Measurements from ENCODE around the gene GH2. TPM values are rescaled to one million over a fixed set of nuclear protein-coding genes. Genes with fewer than 3 reads are reported as not detected.
"Not testable (repeated sequence)": the region's sequence is repeated elsewhere in the genome, so short reads cannot be mapped to it uniquely, and the experiment has no call there.

GH2 gene
- total and polyA plus RNA-seq, 4 donors, result not detected

DNA sequence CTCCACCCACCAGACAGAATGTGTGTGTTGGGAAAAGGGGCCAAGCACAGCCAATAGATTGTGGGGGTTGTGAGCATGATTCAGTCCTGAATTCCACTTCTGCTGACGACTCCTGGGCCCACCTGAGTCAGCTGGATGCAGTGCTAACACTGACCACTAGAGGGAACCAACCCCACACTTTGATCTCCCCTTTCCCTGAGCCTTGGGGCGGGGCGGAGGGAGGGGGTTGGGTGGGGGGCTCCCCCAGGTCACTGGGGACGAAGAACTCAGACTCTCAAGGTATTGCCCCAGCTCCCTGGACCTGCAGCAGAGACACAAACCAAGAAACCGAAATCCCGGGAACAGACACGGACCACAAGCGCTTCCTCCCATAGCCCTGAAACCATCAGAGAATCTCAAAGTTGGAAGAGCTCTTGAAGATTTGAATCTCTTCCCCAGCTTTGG, 29.9 kb upstream of the GH2 start:
- Histone ChIP-seq H3K9me3 (ENCODE audit: control insufficient read depth in 4 of 4, low read length in 3 of 4) (no peaks in the 10 kb centered on the region), H3K27me3 (ENCODE audit: control insufficient read depth in 4 of 4, insufficient read depth in 4 of 4, low read length in 3 of 4) (no peaks in the 10 kb centered on the region), H3K9ac (ENCODE audit: low read depth in 1 of 2, low read length in 2 of 2) (no peak overlapping the region), H3K27ac (ENCODE audit: low read depth in 1 of 2, low read length in 2 of 2) (no peak overlapping the region), H3K36me3 (ENCODE audit: control insufficient read depth in 4 of 4, insufficient read depth in 3 of 4, low read depth in 1 of 4, low read length in 3 of 4) (no peaks in the 10 kb centered on the region), H3K4me1 (ENCODE audit: control insufficient read depth in 4 of 4, insufficient read depth in 4 of 4, low read length in 3 of 4) (peaks cover 0 to 2% (median 0%) of the 10 kb centered on the region in 4 donors), H3K4me3 (ENCODE audit: low read depth in 1 of 3, low read length in 3 of 3) (no peak overlapping the region)
- no peak for TF ChIP-seq JUND (IDR thresholded peaks at IDR 0.05)
- no peak for TF ChIP-seq RXRA (IDR thresholded peaks at IDR 0.05)
- TF ChIP-seq RAD21 (IDR thresholded peaks at IDR 0.05), result peak; percentile 44 to 65
- no peak for TF ChIP-seq TAF1 (conservative IDR thresholded peaks at IDR 0.05)
- no peak for TF ChIP-seq ATF3 (IDR thresholded peaks at IDR 0.05)
- peak; percentile 66 for TF ChIP-seq CTCF (IDR thresholded peaks at IDR 0.05; ENCODE audit: low read depth, low read length, missing input control)
- TF ChIP-seq EGR1 (IDR thresholded peaks at IDR 0.05; ENCODE audit: low read depth in 2 of 2), result no peak
- WGBS, result 40% methylated on average over 8 of the region's 8 CpGs
- peak; percentile 72 for DNase-seq (ENCODE audit: low spot score)

- no peak for TF ChIP-seq RAD21 (IDR thresholded peaks at IDR 0.05)
- TF ChIP-seq HNF4G (IDR thresholded peaks at IDR 0.05), result no peak
- no peak for TF ChIP-seq EGR1 (IDR thresholded peaks at IDR 0.05; ENCODE audit: low read depth in 2 of 2)
- TF ChIP-seq, protein P1, sequence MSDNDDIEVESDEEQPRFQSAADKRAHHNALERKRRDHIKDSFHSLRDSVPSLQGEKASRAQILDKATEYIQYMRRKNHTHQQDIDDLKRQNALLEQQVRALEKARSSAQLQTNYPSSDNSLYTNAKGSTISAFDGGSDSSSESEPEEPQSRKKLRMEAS (IDR thresholded peaks at IDR 0.05), result no peak
- TF ChIP-seq TAF1 (conservative IDR thresholded peaks at IDR 0.05), result no peak
- TF ChIP-seq FOXA2 (IDR thresholded peaks at IDR 0.05), result no peak
- TF ChIP-seq GABPA (IDR thresholded peaks at IDR 0.05 in 1 of 2, conservative IDR thresholded peaks at IDR 0.05 in 1 of 2), result no peak
These were observed 29.4 kb upstream of the GH2 start, which contains the start of gene CSHL1 for GRCh38 chr17:63911041-63911635. TSS of gene CSHL1 (minus strand) at chr17:63911258. CDS start at chr17:63911196, 62 bp downstream.

DNA sequence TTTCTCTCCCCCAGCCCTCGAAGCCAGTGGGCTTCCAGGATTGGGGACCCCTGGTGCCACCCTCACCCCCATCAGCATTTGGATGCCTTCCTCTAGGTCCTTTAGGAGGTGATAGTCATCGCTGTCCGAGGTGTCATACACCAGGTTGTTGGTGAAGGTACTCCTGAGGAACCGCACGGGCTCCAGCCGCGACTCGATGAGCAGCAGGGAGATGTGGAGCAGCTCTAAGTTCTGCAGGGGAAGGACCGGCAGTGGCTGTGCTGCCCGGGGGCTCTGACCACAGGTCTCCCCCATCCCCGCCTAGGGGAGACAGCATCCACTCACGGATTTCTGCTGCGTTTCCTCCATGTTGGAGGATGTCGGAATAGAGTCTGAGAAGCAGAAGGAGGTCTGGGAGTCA, 28.4 kb upstream of the GH2 start:
- Histone ChIP-seq H3K36me3 (ENCODE audit: control insufficient read depth in 4 of 4, insufficient read depth in 3 of 4, low read depth in 1 of 4, low read length in 3 of 4) (no peaks in the 10 kb centered on the region), H3K4me3 (ENCODE audit: low read depth in 1 of 3, low read length in 3 of 3) (no peak overlapping the region), H3K9ac (ENCODE audit: low read depth in 1 of 2, low read length in 2 of 2) (no peak overlapping the region), H3K27me3 (ENCODE audit: control insufficient read depth in 4 of 4, insufficient read depth in 4 of 4, low read length in 3 of 4) (no peaks in the 10 kb centered on the region), H3K4me1 (ENCODE audit: control insufficient read depth in 4 of 4, insufficient read depth in 4 of 4, low read length in 3 of 4) (no peaks in the 10 kb centered on the region), H3K27ac (ENCODE audit: low read depth in 1 of 2, low read length in 2 of 2) (no peak overlapping the region), H3K9me3 (ENCODE audit: control insufficient read depth in 4 of 4, low read length in 3 of 4) (no peaks in the 10 kb centered on the region)
- WGBS, result 83% methylated on average over 14 of the region's 14 CpGs
- no peak for TF ChIP-seq JUND (IDR thresholded peaks at IDR 0.05)
- no peak for TF ChIP-seq TAF1 (conservative IDR thresholded peaks at IDR 0.05)
- TF ChIP-seq FOXA1 (IDR thresholded peaks at IDR 0.05), result no peak
- TF ChIP-seq HNF4G (IDR thresholded peaks at IDR 0.05), result no peak
- no peak for TF ChIP-seq EGR1 (IDR thresholded peaks at IDR 0.05; ENCODE audit: low read depth in 2 of 2)
- DNase-seq (ENCODE audit: low spot score), result no peak

More at GRCh38 chr17:63911041-63911635, 29.4 kb upstream of the GH2 start, which contains the start of gene CSHL1:
- DNase-seq (ENCODE audit: low spot score), result no peak
- no peaks in the 10 kb centered on the region for H3K9me3 ChIP-seq (ENCODE audit: control insufficient read depth in 4 of 4, low read length in 3 of 4)
- H3K9ac ChIP-seq (ENCODE audit: low read depth in 1 of 2, low read length in 2 of 2), result no peak within 1 kb of the TSS
- no peak within 1 kb of the TSS for H3K4me3 ChIP-seq (ENCODE audit: low read depth in 1 of 3, low read length in 3 of 3)
- no peaks in the 10 kb centered on the region for H3K4me1 ChIP-seq (ENCODE audit: control insufficient read depth in 4 of 4, insufficient read depth in 4 of 4, low read length in 3 of 4)
- H3K27ac ChIP-seq (ENCODE audit: low read depth in 1 of 2, low read length in 2 of 2), result no peak within 1 kb of the TSS
- no peaks in the 10 kb centered on the region for H3K36me3 ChIP-seq (ENCODE audit: control insufficient read depth in 4 of 4, insufficient read depth in 3 of 4, low read depth in 1 of 4, low read length in 3 of 4)
- 76% methylated on average over 15 of the region's 15 CpGs for WGBS
- no peaks in the 10 kb centered on the region for H3K27me3 ChIP-seq (ENCODE audit: control insufficient read depth in 4 of 4, insufficient read depth in 4 of 4, low read length in 3 of 4)

DNA sequence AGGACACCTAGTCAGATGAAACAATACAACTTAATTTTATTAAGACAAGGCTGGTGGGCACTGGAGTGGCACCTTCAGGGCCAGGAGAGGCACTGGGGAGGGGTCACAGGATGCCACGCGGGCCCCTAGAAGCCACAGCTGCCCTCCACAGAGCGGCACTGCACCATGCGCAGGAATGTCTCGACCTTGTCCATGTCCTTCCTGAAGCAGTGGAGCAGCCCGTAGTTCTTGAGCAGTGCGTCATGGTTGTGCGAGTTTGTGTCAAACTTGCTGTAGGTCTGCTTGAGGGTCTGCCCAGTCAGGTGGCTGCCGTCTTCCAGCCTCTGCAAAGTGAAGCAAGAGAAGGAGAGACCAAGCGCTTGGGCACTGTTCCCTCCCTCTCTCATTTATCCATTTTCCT, 27.8 kb upstream of the GH2 start:
- not testable (repeated sequence) for H3K36me3 ChIP-seq (ENCODE audit: control insufficient read depth in 4 of 4, insufficient read depth in 3 of 4, low read depth in 1 of 4, low read length in 3 of 4); H3K4me1 ChIP-seq (ENCODE audit: control insufficient read depth in 4 of 4, insufficient read depth in 4 of 4, low read length in 3 of 4); H3K27ac ChIP-seq (ENCODE audit: low read depth in 1 of 2, low read length in 2 of 2); H3K4me3 ChIP-seq (ENCODE audit: low read depth in 1 of 3, low read length in 3 of 3); H3K9me3 ChIP-seq (ENCODE audit: control insufficient read depth in 4 of 4, low read length in 3 of 4); H3K27me3 ChIP-seq (ENCODE audit: control insufficient read depth in 4 of 4, insufficient read depth in 4 of 4, low read length in 3 of 4); H3K9ac ChIP-seq (ENCODE audit: low read depth in 1 of 2, low read length in 2 of 2); DNase-seq (ENCODE audit: low spot score)
- 88% methylated on average over 10 of the region's 10 CpGs for WGBS

- not testable (repeated sequence) for H3K9ac ChIP-seq (ENCODE audit: low read depth in 1 of 2, low read length in 2 of 2); H3K9me3 ChIP-seq (ENCODE audit: control insufficient read depth in 4 of 4, low read length in 3 of 4); H3K36me3 ChIP-seq (ENCODE audit: control insufficient read depth in 4 of 4, insufficient read depth in 3 of 4, low read depth in 1 of 4, low read length in 3 of 4); H3K27ac ChIP-seq (ENCODE audit: low read depth in 1 of 2, low read length in 2 of 2); H3K4me3 ChIP-seq (ENCODE audit: low read depth in 1 of 3, low read length in 3 of 3); H3K27me3 ChIP-seq (ENCODE audit: control insufficient read depth in 4 of 4, insufficient read depth in 4 of 4, low read length in 3 of 4); H3K4me1 ChIP-seq (ENCODE audit: control insufficient read depth in 4 of 4, insufficient read depth in 4 of 4, low read length in 3 of 4); DNase-seq (ENCODE audit: low spot score)
- 63% methylated on average over 11 of the region's 12 CpGs for WGBS
These were observed 25.5 kb upstream of the GH2 start for GRCh38 chr17:63907161-63907778.

DNA sequence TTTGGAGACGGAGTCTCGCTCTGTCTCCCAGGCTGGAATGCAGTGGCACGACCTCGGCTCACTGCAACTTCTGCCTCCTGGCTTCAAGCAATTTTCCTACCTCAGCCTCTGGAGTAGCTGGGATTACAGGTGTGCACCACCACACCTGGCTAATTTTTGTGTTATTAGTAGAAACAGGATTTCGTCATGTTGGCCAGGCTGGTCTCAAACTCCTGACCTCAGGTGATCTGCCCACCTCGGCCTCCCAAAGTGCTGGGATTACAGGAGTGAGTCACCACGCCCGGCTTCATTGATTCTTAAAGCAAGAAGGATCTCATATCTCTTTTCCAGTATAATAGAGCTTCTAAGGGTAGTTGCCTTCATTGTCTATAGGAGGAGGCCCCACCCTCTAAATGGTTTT, 23.1 kb upstream of the GH2 start:
- not testable (repeated sequence) for H3K27me3 ChIP-seq (ENCODE audit: control insufficient read depth in 4 of 4, insufficient read depth in 4 of 4, low read length in 3 of 4); H3K4me1 ChIP-seq (ENCODE audit: control insufficient read depth in 4 of 4, insufficient read depth in 4 of 4, low read length in 3 of 4); H3K4me3 ChIP-seq (ENCODE audit: low read depth in 1 of 3, low read length in 3 of 3); H3K9me3 ChIP-seq (ENCODE audit: control insufficient read depth in 4 of 4, low read length in 3 of 4); H3K27ac ChIP-seq (ENCODE audit: low read depth in 1 of 2, low read length in 2 of 2); H3K36me3 ChIP-seq (ENCODE audit: control insufficient read depth in 4 of 4, insufficient read depth in 3 of 4, low read depth in 1 of 4, low read length in 3 of 4); DNase-seq (ENCODE audit: low spot score); H3K9ac ChIP-seq (ENCODE audit: low read depth in 1 of 2, low read length in 2 of 2)
- WGBS, result 93% methylated on average over 8 of the region's 8 CpGs

All from liver (tissue), 9 donors.